Peyer's patch (tissue), 4 donors: ENCODE measurements around the gene SFXN3.

Experiments
- POLR2A ChIP-seq, 2 donors: fragments of 450-650 bp; IDR thresholded peaks; one replicate each; pipeline ENCODE4 v1.5.1; 2017; ENCODE audit warnings: antibody characterized with exemption in 2 of 2, mild to moderate bottlenecking in 2 of 2, moderate library complexity in 2 of 2
- TF ChIP-seq, protein P1 (sequence below), 6 experiments: fragments of 450-650 bp in 4 of 6; fragments of 200-600 bp in 2 of 6; sonication (generic) in 1 of 6; IDR thresholded peaks; one replicate each; pipeline ENCODE4 v1.5.1; 2017 to 2019; ENCODE audit warnings: antibody characterized with exemption in 6 of 6, mild to moderate bottlenecking in 3 of 6, moderate library complexity in 1 of 6

DNA sequence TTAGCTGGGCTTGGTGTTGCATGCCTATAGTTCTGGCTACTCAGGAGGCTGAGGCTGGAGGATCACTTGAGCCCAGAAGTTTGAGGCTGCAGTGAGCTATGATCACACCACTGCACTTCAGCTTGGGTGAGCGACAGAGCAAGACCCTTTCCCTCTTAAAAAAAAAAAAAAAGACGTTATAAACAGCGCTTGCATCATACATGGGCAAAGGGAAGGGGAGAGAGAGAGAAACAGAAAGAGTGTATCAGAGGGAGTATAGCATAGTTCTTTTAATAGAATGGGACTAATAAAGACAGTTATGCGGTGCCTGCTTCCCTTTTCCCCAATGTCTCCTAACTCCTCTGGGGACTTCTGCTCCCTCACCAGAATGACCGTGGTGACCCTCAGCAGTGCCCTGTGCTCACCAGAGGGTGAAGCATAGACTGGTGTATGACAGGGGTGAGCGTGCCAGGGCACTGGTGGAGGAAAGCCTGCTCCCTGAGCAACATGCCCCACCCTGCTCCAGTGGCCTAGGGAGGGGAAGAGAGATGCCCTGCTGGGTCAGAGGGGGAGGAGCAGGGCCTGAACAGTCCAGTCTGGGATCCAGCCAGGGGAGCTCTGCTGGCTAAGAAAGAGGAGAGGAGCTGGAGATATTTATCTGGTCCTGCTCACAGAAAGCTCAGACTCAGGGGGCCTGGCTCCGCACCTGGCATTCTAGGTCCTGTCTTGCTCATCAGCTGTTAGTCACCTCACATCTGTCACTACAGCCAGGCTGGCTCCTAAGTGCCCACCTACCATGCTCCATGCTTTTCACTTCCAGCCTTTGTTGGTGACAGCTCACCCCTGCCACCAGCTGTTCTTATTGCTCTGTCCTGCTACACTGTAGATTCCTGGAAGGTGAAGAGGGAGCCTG lies 2.3 kb upstream of the SFXN3 start:
- TF ChIP-seq POLR2A (IDR thresholded peaks at IDR 0.05) = no peak
- TF ChIP-seq, protein P1, sequence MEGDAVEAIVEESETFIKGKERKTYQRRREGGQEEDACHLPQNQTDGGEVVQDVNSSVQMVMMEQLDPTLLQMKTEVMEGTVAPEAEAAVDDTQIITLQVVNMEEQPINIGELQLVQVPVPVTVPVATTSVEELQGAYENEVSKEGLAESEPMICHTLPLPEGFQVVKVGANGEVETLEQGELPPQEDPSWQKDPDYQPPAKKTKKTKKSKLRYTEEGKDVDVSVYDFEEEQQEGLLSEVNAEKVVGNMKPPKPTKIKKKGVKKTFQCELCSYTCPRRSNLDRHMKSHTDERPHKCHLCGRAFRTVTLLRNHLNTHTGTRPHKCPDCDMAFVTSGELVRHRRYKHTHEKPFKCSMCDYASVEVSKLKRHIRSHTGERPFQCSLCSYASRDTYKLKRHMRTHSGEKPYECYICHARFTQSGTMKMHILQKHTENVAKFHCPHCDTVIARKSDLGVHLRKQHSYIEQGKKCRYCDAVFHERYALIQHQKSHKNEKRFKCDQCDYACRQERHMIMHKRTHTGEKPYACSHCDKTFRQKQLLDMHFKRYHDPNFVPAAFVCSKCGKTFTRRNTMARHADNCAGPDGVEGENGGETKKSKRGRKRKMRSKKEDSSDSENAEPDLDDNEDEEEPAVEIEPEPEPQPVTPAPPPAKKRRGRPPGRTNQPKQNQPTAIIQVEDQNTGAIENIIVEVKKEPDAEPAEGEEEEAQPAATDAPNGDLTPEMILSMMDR (IDR thresholded peaks at IDR 0.05) = no peak
